HL-60/S4 treated with phorbol 12-myristate 13-acetate at 8.2 ng/mL for 4 days and 3 days (cell line): ENCODE measurements around the gene SLC25A53.
"Not testable (repeated sequence)": the region's sequence is repeated elsewhere in the genome, so short reads cannot be mapped to it uniquely, and the experiment has no call there.

Source experiments
- in situ Hi-C: fragments of 300-500 bp; cut with MboI; formaldehyde crosslinking; loops from 2 replicates; pipeline ENCODE4 v1.15.0; 2022; ENCODE audit warnings: low sequenced_read_pairs

The SLC25A53 gene

GRCh38 chrX:104135677-104136076 is 21.1 kb downstream of the SLC25A53 start:
- in situ Hi-C loops: no loop called here

GRCh38 chrX:104134583-104135261 is 22.1 kb downstream of the SLC25A53 start:
- in situ Hi-C loops: no loop called here

GRCh38 chrX:104130808-104131207 is 26.0 kb downstream of the SLC25A53 start:
- in situ Hi-C loops: no loop called here

GRCh38 chrX:104126856-104127255 is 30.0 kb downstream of the SLC25A53 start:
- in situ Hi-C loops: no loop called here

- in situ Hi-C loops: no loop called here
Measured at GRCh38 chrX:104122829-104123228, 34.0 kb downstream of the SLC25A53 start.

GRCh38 chrX:104118765-104119164 is 38.0 kb downstream of the SLC25A53 start:
- in situ Hi-C loops: no loop called here

GRCh38 chrX:104117759-104118158 is 39.0 kb downstream of the SLC25A53 start:
- in situ Hi-C loops: no loop called here

GRCh38 chrX:104113222-104113965 is 43.4 kb downstream of the SLC25A53 start:
- in situ Hi-C loops: no loop called here

- in situ Hi-C loops: no loop called here
Measured at GRCh38 chrX:104112326-104112951, 44.4 kb downstream of the SLC25A53 start, which contains the start of gene ZCCHC18. Gene ZCCHC18 (plus strand): TSS chrX:104112523. CDS start chrX:104114112, 1,589 bp downstream.

GRCh38 chrX:104110491-104111240 is 46.1 kb downstream of the SLC25A53 start:
- in situ Hi-C loops: not testable (repeated sequence)

- in situ Hi-C loops: no loop called here
Measured at GRCh38 chrX:104108955-104109354, 47.9 kb downstream of the SLC25A53 start.

GRCh38 chrX:104105330-104106262 is 51.2 kb downstream of the SLC25A53 start:
- in situ Hi-C loops: no loop called here

GRCh38 chrX:104104676-104105075 is 52.1 kb downstream of the SLC25A53 start:
- in situ Hi-C loops: no loop called here

GRCh38 chrX:104098919-104099318 is 57.9 kb downstream of the SLC25A53 start:
- in situ Hi-C loops: no loop called here

- in situ Hi-C loops: no loop called here
Measured at GRCh38 chrX:104098151-104098808, 58.5 kb downstream of the SLC25A53 start.

- in situ Hi-C loops: no loop called here
Measured at GRCh38 chrX:104085919-104086318, 70.9 kb downstream of the SLC25A53 start.

- in situ Hi-C loops: no loop called here
Measured at GRCh38 chrX:104085477-104085876, 71.3 kb downstream of the SLC25A53 start.

GRCh38 chrX:104084534-104085277 is 72.1 kb downstream of the SLC25A53 start:
- in situ Hi-C loops: no loop called here

GRCh38 chrX:104084063-104084462 is 72.7 kb downstream of the SLC25A53 start:
- in situ Hi-C loops: no loop called here
